DLD1 (cell line): ENCODE data around the gene FLRT2.

Experiments
- in situ Hi-C: cut with HindIII; loops from 2 replicates; pipeline ENCODE4 v1.10.0; 2017; ENCODE audit warnings: low sequenced_read_pairs

Gene FLRT2

GRCh38 chr14:85644211-85644610, 114.3 kb downstream of the FLRT2 start:
- in situ Hi-C loops: no loop called here

GRCh38 chr14:85653029-85653428, 123.1 kb downstream of the FLRT2 start:
- in situ Hi-C loops: no loop called here

DNA sequence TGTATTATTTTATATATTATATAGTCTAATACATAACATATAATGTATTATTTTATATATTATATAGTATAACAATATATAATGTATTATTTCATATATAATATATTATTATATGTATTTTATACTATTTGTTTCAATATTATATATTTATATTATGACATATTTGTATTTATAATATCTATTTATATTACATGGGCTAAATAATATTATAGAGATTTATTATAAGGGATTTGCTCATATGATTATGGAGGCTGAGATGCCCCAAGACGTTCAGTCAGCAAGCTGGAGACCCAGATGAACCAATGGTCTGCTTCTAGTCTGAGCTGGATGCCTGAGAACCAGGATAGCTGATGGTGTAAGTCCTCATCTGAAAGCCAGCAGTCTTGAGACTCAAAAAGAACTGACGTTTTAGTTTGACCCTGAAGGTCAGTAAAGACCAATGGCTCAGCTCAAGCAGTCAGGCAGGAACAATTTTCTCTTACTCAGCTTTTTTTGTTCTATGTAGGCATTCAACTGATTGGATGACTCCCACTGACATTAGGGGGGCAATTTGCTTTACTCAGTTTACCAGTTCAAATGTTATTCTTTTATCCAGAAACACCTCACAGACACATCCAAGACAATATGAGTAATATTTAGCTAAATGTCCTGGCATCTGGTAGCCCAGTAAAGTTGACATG, 130.4 kb downstream of the FLRT2 start:
- in situ Hi-C loops: no loop called here

DNA sequence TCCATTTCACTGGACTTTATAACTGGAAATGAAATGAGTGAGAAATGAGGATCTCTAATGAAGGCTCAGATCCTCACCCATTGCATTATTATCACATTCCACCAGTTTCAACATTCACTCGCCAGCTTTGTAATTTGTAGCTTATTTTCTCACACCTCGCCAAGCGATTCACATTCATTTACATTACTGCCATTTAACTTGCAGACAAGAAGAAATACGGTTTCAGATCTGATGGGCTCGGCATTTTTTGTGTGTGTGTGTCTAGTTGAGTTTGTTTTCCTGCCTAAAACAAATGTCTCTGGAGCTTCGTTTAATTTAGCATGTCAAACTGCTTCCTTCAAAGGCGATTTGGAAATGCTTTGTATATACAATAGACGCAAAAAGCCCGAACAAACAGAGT, 132.2 kb downstream of the FLRT2 start:
- in situ Hi-C loops: no loop called here

GRCh38 chr14:85663256-85663655, 133.3 kb downstream of the FLRT2 start:
- in situ Hi-C loops: no loop called here

GRCh38 chr14:85663667-85664066, 133.7 kb downstream of the FLRT2 start:
- in situ Hi-C loops: no loop called here

- in situ Hi-C loops: no loop called here
Measured at GRCh38 chr14:85675957-85676356, 146.0 kb downstream of the FLRT2 start.

- in situ Hi-C loops: no loop called here
Measured at GRCh38 chr14:85686908-85687307, 157.0 kb downstream of the FLRT2 start.

DNA sequence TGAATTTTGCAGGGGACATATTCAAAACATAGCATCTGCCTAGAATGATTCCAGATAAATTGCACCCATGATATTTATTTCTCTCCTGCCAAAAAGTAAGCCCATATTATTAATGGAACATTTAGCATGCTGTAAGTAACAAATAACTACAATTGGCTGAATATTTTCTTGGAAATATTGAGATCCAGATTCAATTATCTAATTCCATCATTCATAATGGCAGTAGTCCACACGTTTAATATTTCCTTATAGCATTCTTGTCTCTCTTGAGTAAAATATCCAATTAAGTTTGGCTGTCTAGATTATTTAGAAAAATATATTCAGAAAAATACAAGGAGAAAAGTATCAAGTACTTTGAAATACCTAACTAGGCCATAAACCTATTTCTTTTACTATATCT, 157.5 kb downstream of the FLRT2 start:
- in situ Hi-C loops: no loop called here

GRCh38 chr14:85688006-85688405, 158.1 kb downstream of the FLRT2 start:
- in situ Hi-C loops: no loop called here

- in situ Hi-C loops: no loop called here
Measured at GRCh38 chr14:85695300-85695699, 165.4 kb downstream of the FLRT2 start.

- in situ Hi-C loops: no loop called here
Measured at GRCh38 chr14:85701116-85701515, 171.2 kb downstream of the FLRT2 start.

- in situ Hi-C loops: no loop called here
Measured at GRCh38 chr14:85701763-85702162, 171.8 kb downstream of the FLRT2 start.

DNA sequence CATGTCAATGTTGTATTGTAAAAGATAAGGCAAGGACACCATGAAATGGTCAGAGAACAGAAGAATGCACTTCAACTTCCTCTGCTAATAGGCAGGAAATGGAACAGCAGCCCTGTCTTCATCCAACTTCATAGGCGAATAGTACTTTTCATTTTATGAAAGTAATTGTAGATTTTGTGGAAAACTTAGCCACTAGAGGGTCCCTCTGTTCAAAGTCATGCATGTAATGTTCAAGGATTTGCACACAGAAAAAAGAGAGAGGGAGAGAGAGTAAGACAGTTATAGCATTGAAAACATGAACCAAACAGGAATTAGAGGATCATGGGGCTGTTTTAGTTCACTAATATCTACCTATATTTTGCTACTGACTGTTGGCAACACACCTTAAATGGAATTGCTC, 172.2 kb downstream of the FLRT2 start:
- in situ Hi-C loops: no loop called here

DNA sequence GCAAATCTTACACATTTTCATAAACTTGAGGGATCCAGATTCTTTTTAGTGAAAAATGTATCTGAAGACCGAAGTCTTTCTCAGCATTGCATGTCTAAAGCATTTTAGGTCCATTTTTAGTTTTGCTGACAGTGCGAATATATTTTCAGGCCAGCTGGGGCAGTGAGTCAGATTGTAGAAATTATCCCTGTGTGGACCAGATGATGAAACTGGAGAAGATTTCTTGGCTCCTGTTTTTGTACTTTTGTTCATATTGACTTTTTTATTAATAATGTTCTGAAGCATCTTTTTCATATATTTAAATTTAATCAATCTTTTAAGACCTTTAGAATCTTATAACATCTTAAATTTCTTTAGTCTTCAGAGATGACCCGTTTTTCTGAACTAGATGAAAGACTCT, 173.1 kb downstream of the FLRT2 start:
- in situ Hi-C loops: no loop called here
